GM11168 (cell line): Measurements from ENCODE around the gene NECTIN1.

ENCODE experiments used
- in situ Hi-C: fragments of 300-500 bp; cut with MboI; formaldehyde crosslinking; loops from one replicate; pipeline ENCODE4 v1.12.0; 2022; ENCODE audit warnings: low sequenced_read_pairs; ENCODE audit not compliant: unreplicated experiment

The NECTIN1 gene

DNA sequence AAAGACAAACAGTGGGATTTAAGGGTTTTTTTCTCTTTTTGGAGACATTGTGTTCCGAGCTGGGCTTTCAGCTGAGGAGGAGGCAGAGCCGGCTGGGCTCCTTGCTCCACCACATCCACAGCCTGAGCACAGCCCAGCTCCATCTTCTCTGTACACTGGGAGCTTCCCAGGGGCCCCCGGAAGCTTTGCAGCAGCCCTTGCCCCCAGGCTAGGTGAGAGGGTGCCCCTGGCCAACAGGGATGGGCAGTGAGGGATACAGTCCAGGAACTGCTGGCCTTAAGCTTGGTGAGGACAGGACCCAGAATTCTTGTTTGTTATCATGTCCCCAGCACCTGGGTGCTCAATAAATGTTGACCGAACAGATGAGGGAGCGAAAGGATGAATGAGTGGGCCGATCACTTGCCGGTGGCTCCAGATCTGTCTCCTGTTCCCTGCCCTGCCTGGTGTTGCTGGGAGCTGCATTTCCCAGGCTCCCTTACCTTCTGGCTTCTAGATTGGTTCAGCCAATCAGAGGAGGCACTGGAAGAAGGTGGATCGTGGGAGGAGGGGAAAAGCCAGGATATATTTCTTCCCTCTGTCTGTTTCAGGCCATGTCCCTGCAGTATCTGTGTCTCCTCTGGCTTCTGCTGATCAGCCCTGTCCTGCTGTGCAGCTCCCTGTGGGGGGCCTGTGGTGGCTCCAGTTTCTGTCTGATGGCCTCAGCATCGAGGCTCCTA, 26.5 kb upstream of the NECTIN1 start:
- in situ Hi-C loops, result no loop called here

DNA sequence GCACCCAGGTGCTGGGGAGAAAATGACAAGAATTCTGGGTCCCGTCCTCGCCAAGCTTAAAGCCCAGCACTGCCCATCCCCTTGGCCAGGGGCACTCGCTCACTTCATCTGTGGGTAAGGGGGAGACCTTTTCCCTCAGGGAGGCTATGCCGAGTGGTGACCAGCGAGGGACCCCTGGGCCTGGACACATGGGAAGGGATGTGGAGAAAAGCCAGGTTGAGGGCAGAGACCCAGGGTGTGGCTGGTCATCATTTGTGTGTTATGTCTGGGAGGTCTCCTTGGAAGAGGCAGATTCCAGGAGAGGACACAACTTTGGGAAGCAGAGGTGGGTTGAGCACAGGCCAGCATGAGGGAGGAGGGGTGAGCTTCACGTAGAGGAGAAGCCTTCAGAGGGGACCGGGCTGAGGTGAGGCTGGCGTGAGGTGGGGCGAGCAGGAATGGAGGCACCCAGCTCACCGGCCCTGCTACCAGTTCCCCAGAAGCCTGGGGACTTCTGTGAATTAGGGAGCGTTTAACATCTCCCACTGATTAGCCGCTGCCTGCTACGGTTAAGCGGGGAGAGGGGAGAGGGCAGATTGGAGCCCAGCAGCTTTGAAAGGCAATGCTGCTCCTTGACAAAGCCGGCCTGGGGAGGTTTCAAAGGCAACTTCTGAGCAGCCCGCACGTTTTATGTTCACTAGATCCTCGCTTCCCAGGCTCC, 25.8 kb upstream of the NECTIN1 start:
- in situ Hi-C loops, result no loop called here

DNA sequence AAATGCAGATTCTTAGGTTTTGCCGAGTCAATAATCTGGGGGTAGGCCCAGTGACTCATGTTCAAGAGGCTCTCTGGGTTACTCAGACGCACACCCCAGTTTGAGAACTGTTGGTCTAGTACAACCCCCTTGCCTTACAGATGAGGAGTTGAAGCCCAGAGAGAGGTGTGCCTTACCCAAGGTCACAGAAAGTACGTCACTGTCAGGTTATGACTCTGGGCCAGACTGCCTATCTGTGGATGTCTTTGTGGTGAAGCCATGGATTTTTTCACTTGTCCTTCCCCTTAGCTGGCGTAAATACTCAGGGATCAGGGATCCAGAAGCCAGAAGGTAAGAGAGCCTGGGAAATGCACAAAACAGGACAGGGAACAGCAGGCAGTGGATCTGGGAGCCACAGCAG, 25.2 kb upstream of the NECTIN1 start:
- in situ Hi-C loops, result no loop called here

DNA sequence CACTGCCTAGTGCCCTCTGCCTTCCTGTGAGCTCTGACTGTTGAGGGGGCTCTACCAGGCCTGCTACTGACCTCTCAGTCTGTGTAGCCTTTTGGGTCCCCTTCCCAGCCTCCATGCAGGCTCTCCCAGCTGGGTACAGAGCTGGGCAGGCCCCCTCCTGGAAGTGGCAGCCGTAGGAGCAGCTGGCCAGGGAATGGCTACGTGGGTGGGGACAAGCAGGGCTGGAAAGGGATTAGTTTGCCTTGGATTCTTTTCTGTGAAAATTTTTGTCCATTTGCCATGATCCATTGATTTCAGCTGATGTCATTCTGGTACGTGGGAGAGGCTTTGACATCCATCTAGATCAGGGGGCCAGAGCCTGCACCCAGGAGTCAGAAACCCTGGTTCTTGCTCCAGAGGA, 23.9 kb upstream of the NECTIN1 start:
- in situ Hi-C loops, result no loop called here

DNA sequence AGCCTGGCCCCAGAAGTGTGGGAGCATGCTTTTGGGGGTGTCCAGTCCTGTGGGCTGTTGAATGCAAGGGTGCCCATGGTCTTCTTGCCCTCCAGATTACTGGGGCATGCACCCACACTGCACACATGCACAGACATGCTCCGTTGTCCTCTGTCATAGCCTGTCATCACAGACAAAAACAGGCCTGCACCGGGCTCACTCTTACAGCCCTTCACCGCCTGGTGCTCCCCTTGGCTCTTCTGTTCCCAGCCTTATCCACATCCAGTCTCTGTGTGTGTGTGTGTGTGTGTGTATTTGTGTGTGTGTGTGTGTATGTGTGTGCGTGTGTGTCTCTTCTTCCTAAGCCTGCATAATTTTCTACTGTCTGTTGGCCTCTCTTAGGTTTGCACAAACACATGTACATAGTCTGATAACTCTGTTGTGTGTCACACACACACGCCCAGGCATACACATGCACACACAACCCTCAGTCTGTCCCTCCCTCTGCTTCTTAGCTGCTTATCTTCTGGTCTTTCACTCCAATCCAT, 23.4 kb upstream of the NECTIN1 start:
- in situ Hi-C loops, result no loop called here

DNA sequence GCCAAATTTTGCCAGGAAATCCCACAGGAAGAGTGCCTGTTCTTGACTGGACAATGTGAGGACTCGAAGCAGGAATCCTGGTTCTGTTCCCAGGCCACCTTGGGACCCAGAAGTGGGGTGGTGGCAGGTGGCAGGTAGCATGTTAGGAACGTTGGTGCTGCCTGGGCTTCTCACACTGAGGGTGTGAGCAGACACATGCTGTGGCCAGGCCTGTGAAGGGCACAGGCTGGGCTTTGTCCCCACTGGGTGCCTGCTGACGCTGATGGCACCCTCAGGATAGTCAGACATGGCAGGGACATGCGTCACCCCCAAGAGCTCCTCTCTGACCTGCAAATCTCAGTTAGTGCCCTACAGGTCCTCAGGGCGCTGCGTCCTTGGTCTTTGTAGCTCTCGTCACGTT, 21.1 kb upstream of the NECTIN1 start:
- in situ Hi-C loops, result no loop called here

DNA sequence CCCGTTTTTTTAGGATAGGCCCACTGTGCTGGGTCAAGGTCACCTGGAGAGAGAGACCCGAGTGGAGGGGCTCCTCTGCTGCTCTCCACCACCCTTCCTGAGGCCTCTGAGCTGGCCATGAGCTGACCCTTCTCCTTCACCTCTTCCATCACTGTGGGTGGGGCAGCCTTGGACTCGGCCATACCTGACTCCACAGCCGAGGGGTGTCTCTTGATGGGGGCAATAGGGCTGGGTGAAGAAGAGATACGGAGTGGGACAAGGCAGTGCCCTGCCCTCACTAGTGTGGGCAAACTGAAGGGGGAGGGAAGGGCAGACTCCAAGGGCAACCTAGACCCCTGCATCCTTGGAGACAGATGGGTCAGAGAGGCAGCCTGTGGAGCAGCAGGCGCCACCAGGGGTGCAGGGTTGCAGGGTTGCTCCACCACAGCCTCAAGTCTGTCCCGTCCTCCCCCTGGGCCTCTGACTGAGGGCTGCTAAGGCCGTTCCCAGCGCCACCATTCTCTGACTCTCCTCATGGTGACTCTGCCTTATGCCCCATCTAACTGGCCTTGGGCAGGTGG, 20.1 kb upstream of the NECTIN1 start:
- in situ Hi-C loops, result no loop called here

DNA sequence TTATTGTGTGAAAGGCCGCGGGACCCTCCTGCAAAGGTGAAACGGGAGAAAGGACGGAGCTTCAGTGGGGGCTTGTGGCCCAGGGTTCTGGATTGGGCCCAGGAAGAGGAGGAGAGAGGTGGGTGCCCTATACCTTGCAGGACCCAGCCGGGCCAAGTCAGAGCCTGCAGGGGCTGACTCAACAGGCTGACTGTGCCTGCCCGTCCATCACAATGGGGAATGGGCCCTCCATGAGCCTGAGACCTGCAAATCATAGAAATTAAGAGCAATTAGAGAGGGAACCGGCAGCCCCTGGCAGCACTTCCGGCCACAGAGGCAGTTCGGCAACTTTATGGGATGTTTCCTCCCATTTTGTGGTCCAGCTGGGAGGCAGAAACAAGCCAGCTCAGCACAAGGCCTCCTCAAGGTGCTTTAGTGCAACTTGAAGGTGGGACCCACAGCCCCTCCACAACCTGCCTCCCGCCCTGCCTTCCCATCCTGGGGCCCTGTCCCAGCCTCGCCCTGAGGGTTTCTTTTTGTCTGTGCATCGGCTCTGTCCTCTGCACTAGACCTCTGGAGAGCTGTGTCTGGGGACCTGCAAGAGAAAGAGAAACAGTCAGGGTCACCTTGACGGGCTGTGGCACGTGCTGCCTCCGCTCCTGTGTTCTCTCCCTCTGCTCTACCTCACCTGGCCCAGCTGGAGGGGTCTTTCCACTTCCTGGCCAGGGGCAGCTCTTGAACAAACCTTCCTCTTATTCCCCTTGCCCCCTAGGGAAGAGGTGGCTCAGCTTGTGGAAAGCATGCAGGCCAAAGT, 19.1 kb upstream of the NECTIN1 start:
- in situ Hi-C loops, result no loop called here

DNA sequence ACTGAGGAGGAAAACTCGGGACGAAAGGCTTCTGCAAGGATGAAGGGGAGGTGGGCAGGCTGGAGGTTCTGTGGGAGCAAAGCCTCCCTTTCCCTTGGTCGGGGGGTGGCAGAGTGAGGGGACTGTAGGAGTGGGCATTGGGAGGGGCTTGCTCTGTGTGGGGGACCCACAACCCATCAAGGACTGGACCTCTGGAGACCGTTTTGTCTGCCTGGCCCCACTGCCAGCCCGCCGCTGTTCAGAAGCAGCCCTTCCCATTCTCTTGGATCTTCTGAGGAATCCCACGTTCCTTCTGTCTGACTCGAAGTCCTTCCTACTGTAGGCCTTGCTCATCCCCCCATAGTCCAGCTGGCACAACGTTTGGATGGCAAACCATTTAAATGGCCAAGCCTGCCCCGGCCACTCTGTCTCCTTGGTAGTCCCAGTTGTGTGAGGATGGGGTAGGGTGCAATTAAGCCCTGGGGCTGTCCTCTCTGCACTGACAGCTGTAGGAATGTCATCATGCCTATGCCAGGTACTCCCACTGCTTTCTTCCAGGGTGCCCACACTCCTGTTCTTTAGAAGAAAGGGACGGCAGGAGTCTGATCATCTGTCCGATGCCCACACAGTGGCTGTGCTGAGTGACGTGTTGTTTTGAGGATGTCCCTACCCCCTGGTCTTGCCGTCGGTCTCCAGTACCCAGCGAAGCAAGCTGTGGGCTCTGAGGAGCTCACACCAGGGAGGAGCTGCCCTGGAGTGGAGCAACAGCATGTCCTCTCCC, 17.0 kb upstream of the NECTIN1 start:
- in situ Hi-C loops, result no loop called here

DNA sequence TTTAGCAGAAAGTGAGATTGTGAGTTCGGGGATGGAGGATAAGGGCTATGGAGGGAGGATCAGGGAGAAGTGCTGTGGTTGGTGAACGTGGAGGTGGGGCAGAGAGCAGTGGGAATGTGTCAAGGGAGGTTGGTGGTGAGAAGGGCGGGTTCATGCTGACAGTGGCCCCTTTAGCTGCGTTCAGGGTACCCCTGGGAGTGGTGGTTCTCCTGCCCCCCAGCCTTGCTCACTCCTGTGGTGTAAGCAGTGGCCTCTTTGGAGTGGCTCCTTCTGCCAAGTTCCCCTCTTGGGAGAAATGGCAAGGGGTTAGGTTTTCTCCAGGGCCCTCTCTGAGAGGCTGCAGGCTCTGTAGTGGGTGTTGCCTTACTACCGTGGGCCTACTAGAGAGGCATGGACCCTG, 16.1 kb upstream of the NECTIN1 start:
- in situ Hi-C loops, result no loop called here

DNA sequence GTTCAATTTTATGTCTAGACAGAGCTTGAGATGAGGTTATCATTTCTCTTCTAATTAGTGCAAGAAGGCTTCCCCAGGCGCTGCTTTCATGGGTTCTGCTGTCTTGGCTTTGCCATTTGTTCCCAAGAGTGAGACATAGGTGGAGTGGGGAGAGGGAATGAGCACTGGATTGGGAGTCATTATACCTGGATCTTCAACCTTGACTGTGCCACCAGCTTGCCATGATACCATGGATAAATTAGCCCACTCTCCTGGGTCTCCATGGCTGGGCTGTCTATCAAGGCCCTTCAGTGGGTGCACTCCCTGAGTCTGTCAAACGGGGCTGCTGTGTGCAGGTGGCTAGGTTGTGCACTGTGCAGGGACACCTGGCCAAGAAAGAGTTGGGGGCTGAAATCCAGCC, 15.6 kb upstream of the NECTIN1 start:
- in situ Hi-C loops, result no loop called here

DNA sequence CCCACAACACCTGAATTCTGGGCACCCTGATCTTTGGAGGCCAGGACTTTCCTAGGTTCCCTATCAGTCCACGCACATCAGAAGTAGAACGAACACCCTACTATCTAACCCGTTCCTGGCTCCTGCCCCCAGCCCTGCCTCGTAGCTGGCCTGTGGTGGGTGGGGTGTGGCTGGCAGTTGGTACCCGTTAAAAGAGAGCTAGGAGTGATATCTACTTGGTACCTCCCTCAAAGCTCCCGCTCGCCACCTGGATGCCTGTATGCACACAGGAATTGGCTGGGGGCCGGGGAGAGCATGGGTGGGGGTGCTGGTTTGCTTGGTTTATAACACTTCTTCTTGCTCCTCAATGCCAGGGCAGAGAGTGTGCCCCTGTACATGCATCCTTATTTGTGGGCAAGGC, 14.0 kb upstream of the NECTIN1 start:
- in situ Hi-C loops, result no loop called here

DNA sequence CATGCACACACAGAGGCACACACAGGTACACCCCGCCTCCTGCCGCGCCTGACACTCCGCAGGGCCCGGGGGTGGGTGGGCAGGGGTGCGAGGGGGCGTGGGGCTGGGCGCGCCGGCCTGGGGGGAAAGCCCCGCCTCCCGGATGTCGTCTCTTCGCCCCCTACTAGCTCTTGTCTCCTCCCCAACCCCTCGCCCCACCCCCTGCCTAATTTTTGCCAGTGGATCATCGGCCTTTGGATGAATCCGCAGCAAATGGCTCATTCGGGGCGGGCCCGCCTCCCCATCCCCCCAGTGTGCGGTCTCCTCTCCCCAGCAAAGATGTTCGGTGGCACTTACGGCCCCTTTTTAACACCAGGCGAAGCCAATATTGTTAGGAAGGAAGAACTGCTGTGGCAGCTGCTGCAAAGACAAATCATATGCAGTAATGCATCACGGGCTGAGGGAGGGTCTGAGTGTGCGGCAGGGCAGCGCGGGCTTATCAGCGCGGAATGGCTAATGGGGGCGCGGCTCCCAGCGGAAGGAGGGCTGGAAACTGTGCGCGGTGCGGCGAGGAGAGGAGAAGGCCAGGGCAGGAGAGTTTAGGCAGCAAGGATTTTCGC, 13.4 kb upstream of the NECTIN1 start:
- in situ Hi-C loops, result no loop called here

DNA sequence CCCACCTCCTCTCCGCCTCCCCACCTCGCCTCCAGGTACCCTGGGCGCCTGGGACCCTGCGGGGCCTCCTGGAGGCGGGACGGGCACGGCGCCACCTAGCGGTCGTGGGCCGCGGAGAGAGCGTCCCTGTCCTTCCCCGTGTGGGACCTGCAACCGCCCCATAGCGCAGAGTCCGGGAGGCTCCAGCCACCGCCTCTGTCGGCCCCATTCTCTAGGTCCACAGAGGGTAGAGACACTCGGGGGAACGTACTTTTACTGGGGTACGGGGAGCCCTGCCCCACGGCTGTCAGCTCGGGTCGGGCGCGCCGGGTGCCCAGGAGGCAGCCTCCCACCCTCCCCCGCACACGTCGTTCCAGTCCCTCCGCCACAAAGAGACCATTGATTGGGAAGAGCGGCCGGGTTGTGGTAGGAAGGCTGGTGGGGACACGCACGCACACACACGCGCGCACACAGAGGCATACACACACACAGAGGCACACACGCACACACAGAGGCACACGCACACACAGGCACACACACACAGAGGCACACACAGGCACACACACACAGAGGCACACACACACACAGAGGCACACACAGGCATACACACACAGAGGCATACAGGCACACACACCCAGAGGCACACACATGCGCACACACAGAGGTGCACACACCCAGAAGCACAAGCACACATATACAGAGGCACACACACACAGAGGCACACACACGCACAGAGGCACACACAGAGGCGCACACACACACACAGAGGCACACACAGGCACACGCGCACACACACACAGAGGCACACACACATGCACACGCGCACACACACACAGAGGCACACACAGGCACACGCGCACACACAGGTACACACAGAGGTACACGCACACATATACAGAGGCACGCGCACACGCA, 12.6 kb upstream of the NECTIN1 start:
- in situ Hi-C loops, result no loop called here

DNA sequence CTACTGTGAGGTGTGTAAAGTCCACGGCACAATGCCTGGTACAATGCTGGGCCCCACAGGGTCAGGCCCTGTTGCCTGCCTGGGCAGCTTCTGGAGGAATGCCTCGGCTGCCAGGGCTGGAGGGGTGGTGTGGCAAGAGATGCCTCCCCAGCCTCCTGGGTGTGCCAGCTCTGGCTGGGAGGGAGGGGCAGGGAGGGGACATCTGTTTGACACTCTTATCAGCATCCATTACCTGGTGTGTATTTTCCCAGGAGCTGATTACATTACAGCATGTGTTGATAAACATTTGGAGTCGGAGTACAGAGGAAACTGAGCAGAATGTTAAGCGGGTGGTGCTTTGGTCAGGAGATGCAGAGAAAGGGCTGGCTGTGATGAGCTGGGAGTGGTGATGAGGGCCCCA, 11.0 kb upstream of the NECTIN1 start:
- in situ Hi-C loops, result loop anchor here (10.0 kb wide), 1 partner anchor 65 kb away; no protein-coding TSS in a partner anchor

DNA sequence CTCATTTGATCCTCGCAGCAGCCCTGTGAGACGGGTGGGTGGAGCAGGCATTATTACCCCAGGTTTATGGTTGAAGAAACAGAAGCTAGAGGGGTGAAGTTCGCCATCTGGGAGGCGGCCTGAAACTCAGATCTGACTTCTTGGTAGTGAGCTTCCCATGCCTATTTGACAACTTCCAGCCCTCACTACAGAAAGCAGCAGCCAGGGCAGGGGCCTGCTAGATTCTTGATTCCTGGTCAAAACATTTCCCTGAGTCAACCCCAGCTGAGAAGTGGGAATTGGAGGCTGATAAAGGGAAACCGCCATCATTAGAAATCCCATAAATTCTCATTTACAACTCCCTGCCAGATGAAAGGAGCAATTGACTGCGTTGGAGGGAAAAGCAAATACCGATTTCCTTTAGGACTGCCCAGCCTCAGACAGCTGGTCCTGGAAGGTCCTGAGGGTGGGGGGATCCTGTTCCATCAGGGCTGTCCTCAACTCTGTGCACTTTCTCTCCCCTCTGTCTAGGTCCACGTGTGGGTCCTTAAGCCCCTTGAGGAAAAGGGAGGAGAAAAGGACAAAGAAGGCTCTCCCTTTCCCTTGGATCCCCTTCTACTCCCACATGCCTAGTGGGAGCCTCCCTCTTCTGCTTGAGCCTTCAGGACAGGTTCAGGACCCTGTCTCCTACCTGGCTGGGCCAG, 10.2 kb upstream of the NECTIN1 start:
- in situ Hi-C loops, result loop anchor here (10.0 kb wide), 1 partner anchor 64 kb away; no protein-coding TSS in a partner anchor

DNA sequence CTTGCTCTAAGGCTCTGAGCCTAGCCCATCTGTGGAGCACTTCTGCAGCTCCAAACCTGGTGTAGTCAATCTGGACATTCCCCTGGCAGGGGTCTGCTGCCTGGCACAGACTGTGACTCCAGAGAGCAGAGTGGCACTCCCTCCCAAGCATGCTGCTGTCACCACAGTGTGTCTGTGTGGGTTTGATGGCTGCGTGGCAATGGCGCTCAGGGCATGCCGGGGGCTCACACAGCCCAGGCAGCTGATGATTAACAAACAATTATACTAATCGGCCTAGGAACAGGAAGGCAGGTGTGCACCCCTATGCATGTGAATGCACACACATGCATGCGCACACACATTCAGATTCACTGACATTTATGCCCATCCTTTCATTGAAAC, 9.0 kb upstream of the NECTIN1 start:
- in situ Hi-C loops, result loop anchor here (10.0 kb wide), 1 partner anchor 63 kb away; no protein-coding TSS in a partner anchor
